ENCODE results near the gene PLA2G12A.

Gene PLA2G12A

DNA sequence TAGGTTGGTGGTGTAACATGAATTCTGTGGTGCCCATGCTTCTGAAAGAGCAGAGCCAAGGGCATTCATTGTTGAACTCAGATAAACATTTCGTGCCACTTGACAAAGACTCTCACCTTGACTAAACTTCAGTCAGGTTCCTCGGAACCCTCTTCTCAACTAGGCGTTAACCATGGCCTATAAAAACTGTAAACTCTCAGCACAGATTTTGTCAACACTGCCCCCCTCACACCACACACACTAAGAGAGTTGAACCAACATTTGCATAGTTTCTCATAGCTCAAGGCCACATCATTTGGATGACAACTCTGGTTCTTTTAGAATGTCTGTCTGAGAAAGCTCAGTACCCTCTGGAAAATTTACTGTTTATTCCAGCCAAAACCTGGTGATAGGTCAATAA, 54.7 kb downstream of the PLA2G12A start:
- TF ChIP-seq GATA3 (IDR thresholded peaks at IDR 0.05; ENCODE audit: low read depth, low read length) = no peak
- TF ChIP-seq GATA2 (IDR thresholded peaks at IDR 0.05; ENCODE audit: low read depth, low read length) = no peak

DNA sequence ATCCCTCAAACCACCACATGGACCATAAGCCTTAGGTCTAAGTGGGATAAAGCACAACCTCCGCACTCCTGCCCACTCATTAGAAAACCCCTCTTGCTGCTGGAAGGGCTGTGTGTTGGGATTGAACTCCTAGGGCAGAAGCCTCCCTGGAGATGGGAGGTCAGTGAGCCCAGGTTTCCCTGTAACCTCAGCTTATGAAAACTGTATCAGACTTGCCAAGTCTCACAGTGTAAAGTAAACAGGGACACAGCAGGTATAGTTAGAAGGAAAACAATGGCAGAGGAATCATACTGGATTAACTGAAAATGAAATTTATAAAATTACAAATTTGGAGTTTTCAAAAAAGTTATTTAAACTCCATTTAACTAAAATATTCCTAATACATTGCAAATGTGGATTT, 56.6 kb downstream of the PLA2G12A start:
- TF ChIP-seq GATA2 (IDR thresholded peaks at IDR 0.05; ENCODE audit: low read depth, low read length) (no peak), GATA3 (IDR thresholded peaks at IDR 0.05; ENCODE audit: low read depth, low read length) (no peak)

DNA sequence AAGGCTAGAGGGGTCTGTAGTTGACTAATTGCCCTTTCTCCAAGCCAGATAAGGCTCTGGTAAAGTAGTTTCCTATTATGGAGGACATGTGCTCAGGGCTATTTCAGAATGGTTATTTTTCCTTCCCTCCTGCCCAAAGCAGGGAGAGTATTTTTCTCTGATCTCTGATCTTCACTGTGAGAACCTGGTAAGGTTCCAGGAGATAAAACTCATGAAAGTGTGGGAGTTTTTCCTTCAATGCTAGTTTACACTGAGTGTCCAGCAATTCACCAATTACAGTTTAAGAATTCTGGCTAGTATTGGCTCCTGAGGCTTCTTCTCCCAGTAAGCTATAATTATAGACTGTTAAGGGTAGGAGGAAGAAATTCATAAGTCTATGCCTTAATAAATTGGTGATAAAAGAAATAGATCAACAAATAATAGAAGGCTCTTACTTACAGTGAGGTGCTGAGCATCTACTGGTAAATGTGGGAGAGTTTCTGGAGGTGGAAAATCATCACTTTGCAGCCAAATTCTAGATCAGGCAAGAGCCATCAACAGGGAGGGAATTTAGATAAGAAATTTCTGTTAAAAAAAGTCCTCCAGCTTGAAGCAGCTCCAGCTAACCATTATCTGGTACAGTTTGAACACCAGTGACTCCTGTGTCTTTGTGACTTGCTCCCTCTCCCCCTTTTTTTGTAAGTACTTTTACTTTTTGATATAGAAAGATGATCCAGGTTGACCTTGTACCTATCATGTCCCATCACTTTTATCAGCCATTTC, 57.5 kb downstream of the PLA2G12A start:
- no peak for TF ChIP-seq GATA2 (IDR thresholded peaks at IDR 0.05; ENCODE audit: low read depth, low read length)
- no peak for TF ChIP-seq GATA3 (IDR thresholded peaks at IDR 0.05; ENCODE audit: low read depth, low read length)

- TF ChIP-seq GATA2 (IDR thresholded peaks at IDR 0.05; ENCODE audit: low read depth, low read length) = no peak
- no peak for TF ChIP-seq GATA3 (IDR thresholded peaks at IDR 0.05; ENCODE audit: low read depth, low read length)
Observed at GRCh38 chr4:109671350-109671749, 58.5 kb downstream of the PLA2G12A start.

- TF ChIP-seq GATA2 (IDR thresholded peaks at IDR 0.05; ENCODE audit: low read depth, low read length) (no peak), GATA3 (IDR thresholded peaks at IDR 0.05; ENCODE audit: low read depth, low read length) (no peak)
Observed at GRCh38 chr4:109665783-109666485, 63.9 kb downstream of the PLA2G12A start.

- TF ChIP-seq GATA2 (IDR thresholded peaks at IDR 0.05; ENCODE audit: low read depth, low read length) (no peak), GATA3 (IDR thresholded peaks at IDR 0.05; ENCODE audit: low read depth, low read length) (no peak)
Observed at GRCh38 chr4:109662771-109663170, 67.1 kb downstream of the PLA2G12A start.

DNA sequence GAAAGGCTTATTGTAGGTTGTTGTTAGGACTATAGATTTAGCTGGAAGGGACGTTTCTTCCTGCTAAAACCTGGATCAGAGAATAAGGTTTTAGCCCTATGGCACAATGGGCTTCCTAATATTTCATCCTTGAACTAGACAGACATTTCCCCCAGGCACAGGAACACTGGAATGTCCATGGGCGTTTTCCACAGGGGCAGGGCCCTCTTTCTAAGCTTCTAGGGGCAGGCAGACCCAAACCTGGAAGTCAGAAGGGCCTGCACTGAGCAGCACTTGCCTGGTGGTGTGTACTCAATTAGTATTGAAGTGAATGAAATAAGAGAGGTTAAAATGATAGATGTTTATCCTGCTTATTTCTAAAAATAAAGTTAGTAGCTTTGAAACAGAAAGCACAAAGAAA, 67.8 kb downstream of the PLA2G12A start:
- TF ChIP-seq GATA3 (IDR thresholded peaks at IDR 0.05; ENCODE audit: low read depth, low read length) (no peak), GATA2 (IDR thresholded peaks at IDR 0.05; ENCODE audit: low read depth, low read length) (no peak)

All from SH-SY5Y (cell line).